Mesenchymal stem cell (in vitro differentiated cells and primary cell): ENCODE data around the gene NEDD4L.

Experiments used
- DNase-seq: peaks from one replicate; pipeline ENCODE4 v3.0.0-alpha.2; 2013
- H2AFZ ChIP-seq: one replicate; pipeline ENCODE4 v1.6.1; 2013; ENCODE audit warnings: low read depth, mild to moderate bottlenecking, control low read depth, inconsistent platforms, low read length, moderate library complexity
- H2AK5ac ChIP-seq: 2 replicates; pipeline ENCODE4 v1.6.1; 2013; ENCODE audit warnings: low read length, moderate library complexity, mild to moderate bottlenecking, inconsistent platforms; ENCODE audit not compliant: severe bottlenecking
- H2BK120ac ChIP-seq: one replicate; pipeline ENCODE4 v1.6.1; 2013; ENCODE audit warnings: low read depth, mild to moderate bottlenecking, inconsistent platforms, low read length, moderate library complexity
- H2BK12ac ChIP-seq, 2 experiments: one replicate each; pipeline ENCODE4 v1.6.1; 2013; ENCODE audit warnings: inconsistent platforms in 2 of 2, low read length in 2 of 2, mild to moderate bottlenecking in 2 of 2, moderate library complexity in 2 of 2, control low read depth in 1 of 2
- H2BK15ac ChIP-seq: one replicate; pipeline ENCODE4 v1.6.1; 2013; ENCODE audit warnings: mild to moderate bottlenecking, low read depth, inconsistent platforms; ENCODE audit not compliant: poor library complexity, severe bottlenecking
- H2BK5ac ChIP-seq: 2 replicates; pipeline ENCODE4 v1.6.1; 2013; ENCODE audit warnings: low read depth, mild to moderate bottlenecking, low read length, control low read depth, inconsistent platforms; ENCODE audit not compliant: poor library complexity, severe bottlenecking
- H3K14ac ChIP-seq, 2 experiments: one replicate each; pipeline ENCODE4 v1.6.1; 2013; ENCODE audit warnings: inconsistent platforms in 2 of 2, low read length in 2 of 2, control low read depth in 1 of 2, mild to moderate bottlenecking in 1 of 2, moderate library complexity in 1 of 2
- H3K18ac ChIP-seq, 2 experiments: one replicate each; pipeline ENCODE4 v1.6.1; 2013; ENCODE audit warnings: inconsistent platforms in 2 of 2, low read length in 2 of 2, control low read depth in 1 of 2, low read depth in 1 of 2, mild to moderate bottlenecking in 1 of 2
- H3K23ac ChIP-seq, 2 experiments: one replicate each; pipeline ENCODE4 v1.6.1; 2013; ENCODE audit warnings: inconsistent platforms in 2 of 2, low read length in 2 of 2, mild to moderate bottlenecking in 2 of 2, moderate library complexity in 2 of 2, control low read depth in 1 of 2
- H3K27ac ChIP-seq: 2 replicates; pipeline ENCODE4 v1.5.1; 2013; ENCODE audit warnings: mild to moderate bottlenecking, moderate library complexity, low read length, control low read depth, inconsistent platforms; ENCODE audit not compliant: poor library complexity, severe bottlenecking
- H3K27me3 ChIP-seq, 2 experiments: 2 replicates each; pipeline versions ENCODE4 v1.6.1 to v1.7.0; 2013; ENCODE audit warnings: low read length in 2 of 2, mild to moderate bottlenecking in 2 of 2, moderate library complexity in 2 of 2, control low read depth in 1 of 2, inconsistent platforms in 1 of 2; ENCODE audit not compliant: control insufficient read depth in 1 of 2, insufficient read depth in 1 of 2
- H3K36me3 ChIP-seq, 2 experiments: 2 replicates each; pipeline versions ENCODE4 v1.6.1 to v1.7.0; 2013; ENCODE audit warnings: low read length in 2 of 2, control low read depth in 1 of 2, inconsistent platforms in 1 of 2, low read depth in 1 of 2, mild to moderate bottlenecking in 1 of 2; ENCODE audit not compliant: insufficient read depth in 2 of 2, control insufficient read depth in 1 of 2
- H3K4ac ChIP-seq, 2 experiments: one replicate each; pipeline ENCODE4 v1.6.1; 2013; ENCODE audit warnings: inconsistent platforms in 2 of 2, low read length in 2 of 2, mild to moderate bottlenecking in 2 of 2, moderate library complexity in 2 of 2, control low read depth in 1 of 2, low read depth in 1 of 2
- H3K4me1 ChIP-seq: 2 replicates; pipeline ENCODE4 v1.6.1; 2013; ENCODE audit warnings: low read depth, low read length, control low read depth; ENCODE audit not compliant: control insufficient read depth, insufficient read depth
- H3K4me2 ChIP-seq: 2 replicates; pipeline ENCODE4 v1.6.1; 2013; ENCODE audit warnings: low read length, mild to moderate bottlenecking, inconsistent platforms; ENCODE audit not compliant: poor library complexity, severe bottlenecking
- H3K4me3 ChIP-seq, 2 experiments: 2 replicates each; pipeline versions ENCODE4 v1.5.1 to v1.7.0; 2013; ENCODE audit warnings: low read length in 2 of 2, mild to moderate bottlenecking in 2 of 2, control low read depth in 1 of 2, low read depth in 1 of 2; ENCODE audit not compliant: insufficient read depth in 1 of 2
- H3K79me1 ChIP-seq: replicated peaks from 2 replicates; pipeline ENCODE4 v1.6.1; 2013; ENCODE audit warnings: mild to moderate bottlenecking, control low read depth, low read length, inconsistent platforms; ENCODE audit not compliant: poor library complexity, severe bottlenecking
- H3K9ac ChIP-seq: 2 replicates; pipeline ENCODE4 v1.7.0; 2013; ENCODE audit warnings: mild to moderate bottlenecking, low read length, moderate library complexity
- H3K9me3 ChIP-seq: 2 replicates; pipeline ENCODE4 v1.7.0; 2013; ENCODE audit warnings: mild to moderate bottlenecking, low read length; ENCODE audit not compliant: control insufficient read depth
- H4K8ac ChIP-seq: one replicate; pipeline ENCODE4 v1.6.1; 2013; ENCODE audit warnings: inconsistent platforms, mild to moderate bottlenecking, low read length, moderate library complexity
- H4K91ac ChIP-seq: one replicate; pipeline ENCODE4 v1.6.1; 2013; ENCODE audit warnings: mild to moderate bottlenecking, low read length, inconsistent platforms
- WGBS: methylation state at CpG from one replicate; pipeline ENCODE4 v1.1.7; 2013; ENCODE audit warnings: mixed read lengths; 5-methylcytosine and 5-hydroxymethylcytosine counted together

NEDD4L gene

DNA sequence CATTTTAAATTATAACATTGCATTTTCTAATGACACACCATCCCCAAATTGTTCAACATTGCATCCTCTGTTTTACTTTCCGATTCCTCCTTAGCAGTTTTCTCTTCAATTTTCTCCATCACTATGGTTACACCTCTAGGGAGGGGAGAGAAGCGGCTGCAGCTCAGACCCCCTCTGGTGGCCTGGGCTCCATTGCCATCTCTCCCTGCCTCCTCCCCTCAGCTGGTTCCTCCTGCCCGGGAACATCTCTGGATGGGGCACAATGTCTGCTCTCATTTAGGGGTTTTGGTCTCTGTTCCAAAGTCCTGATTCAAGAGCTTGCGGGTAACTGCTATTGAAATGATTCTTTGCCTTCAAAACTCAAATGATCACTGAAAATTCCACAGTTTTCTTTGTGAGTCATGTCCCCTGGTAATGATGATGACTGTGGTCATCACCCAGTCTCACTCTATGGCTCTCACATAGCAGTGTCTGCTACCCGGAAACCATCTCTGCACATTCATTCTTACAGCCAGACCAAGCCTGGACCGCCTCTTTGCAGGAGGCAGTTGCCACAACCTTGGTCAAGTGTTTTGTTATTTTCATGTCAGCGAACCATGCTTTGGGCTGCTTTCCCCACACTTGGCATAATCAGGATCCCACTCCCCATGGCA is 321.0 kb downstream of the NEDD4L start:
- Histone ChIP-seq H3K14ac (no peak overlapping the region), H3K27me3 (no peaks in the 10 kb centered on the region), H3K4me2 (no peak overlapping the region), H2BK5ac (no peak overlapping the region), H3K36me3 (peaks cover 4 to 24% of the 10 kb centered on the region in 2 experiments), H3K9ac (peak overlapping the region; percentile 88), H2AFZ (no peak overlapping the region), H2BK15ac (no peak overlapping the region), H3K27ac (no peak overlapping the region), H3K9me3 (no peaks in the 10 kb centered on the region), H2BK120ac (no peak overlapping the region), H4K8ac (no peak overlapping the region), H3K79me1 (peaks cover 2% of the 10 kb centered on the region), H4K91ac (no peak overlapping the region), H3K4ac (no peak overlapping the region), H3K4me1 (peaks cover 7% of the 10 kb centered on the region), H2BK12ac (no peak overlapping the region), H3K23ac (no peak overlapping the region), H2AK5ac (no peak overlapping the region), H3K4me3 (no peak overlapping the region), H3K18ac (no peak overlapping the region)
- WGBS, result 84% methylated on average over 7 of the region's 7 CpGs
- DNase-seq, result peak; percentile 25

DNA sequence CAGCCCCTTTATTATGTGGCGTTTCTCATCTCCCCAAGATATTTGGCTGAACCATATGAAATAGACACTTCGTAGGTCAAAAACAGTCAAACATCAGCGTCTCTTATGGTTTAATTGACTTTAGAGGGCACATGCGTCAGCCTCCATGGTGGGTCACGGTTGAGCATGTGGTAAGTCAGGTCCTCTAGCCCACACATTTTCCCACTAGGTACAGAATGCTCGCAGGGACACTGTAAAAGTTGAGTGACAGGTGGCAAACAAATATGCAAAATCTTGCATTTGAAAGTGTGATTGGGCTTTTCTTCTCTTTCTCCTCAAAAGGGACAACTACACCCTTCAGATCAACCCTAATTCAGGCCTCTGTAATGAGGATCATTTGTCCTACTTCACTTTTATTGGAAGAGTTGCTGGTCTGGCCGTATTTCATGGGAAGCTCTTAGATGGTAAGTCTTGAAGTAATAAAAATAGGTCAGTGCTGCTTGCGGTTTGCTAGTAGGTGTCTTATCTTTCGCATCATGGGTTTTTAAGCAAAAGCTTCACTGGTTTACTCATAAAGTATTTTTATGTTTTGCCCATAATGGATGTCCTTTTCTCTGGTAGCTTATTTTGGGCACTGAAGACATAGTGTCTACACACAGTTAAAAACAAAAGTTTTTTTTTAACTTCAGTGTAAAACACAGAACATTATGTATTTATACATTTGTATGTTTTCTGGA is 323.6 kb downstream of the NEDD4L start:
- Histone ChIP-seq H3K4me2 (no peak overlapping the region), H2BK120ac (no peak overlapping the region), H3K9ac (no peak overlapping the region), H3K23ac (no peak overlapping the region), H3K4ac (no peak overlapping the region), H4K91ac (no peak overlapping the region), H3K14ac (no peak overlapping the region), H2AK5ac (no peak overlapping the region), H3K27me3 (no peaks in the 10 kb centered on the region), H3K36me3 (peaks cover 21 to 36% of the 10 kb centered on the region in 2 experiments), H3K27ac (no peak overlapping the region), H3K9me3 (no peaks in the 10 kb centered on the region), H3K4me3 (no peak overlapping the region), H2BK15ac (no peak overlapping the region), H3K79me1 (no peaks in the 10 kb centered on the region), H4K8ac (no peak overlapping the region), H2BK12ac (no peak overlapping the region), H2AFZ (no peak overlapping the region), H2BK5ac (no peak overlapping the region), H3K18ac (no peak overlapping the region), H3K4me1 (peaks cover 5% of the 10 kb centered on the region)
- no peak for DNase-seq
- 95% methylated on average over 8 of the region's 9 CpGs for WGBS

DNA sequence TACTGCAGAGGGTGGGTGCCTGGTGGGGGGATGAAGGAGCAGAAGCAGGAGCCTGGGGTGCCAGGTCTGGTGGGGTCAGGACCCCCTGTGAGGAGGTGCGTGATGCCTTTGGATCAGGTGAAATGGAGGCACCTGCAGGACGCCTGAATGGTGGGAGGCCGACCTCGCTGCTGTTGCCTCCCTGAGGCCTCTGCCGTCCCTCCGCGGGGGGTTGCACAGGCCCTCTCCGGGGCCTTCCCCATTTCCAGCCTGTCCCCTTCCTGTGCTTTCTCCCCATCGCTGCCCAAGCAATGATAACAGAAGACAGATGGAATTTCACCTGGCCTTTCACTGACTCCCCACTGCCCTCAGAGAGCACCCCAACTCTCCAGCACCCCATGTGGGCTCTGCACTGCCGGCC is 325.6 kb downstream of the NEDD4L start:
- Histone ChIP-seq H4K91ac (no peak overlapping the region), H3K4me2 (no peak overlapping the region), H3K4ac (no peak overlapping the region), H3K79me1 (no peaks in the 10 kb centered on the region), H3K9me3 (no peaks in the 10 kb centered on the region), H3K36me3 (peaks cover 33 to 46% of the 10 kb centered on the region in 2 experiments), H2AK5ac (no peak overlapping the region), H3K18ac (no peak overlapping the region), H4K8ac (no peak overlapping the region), H2BK15ac (no peak overlapping the region), H3K27ac (no peak overlapping the region), H2BK5ac (no peak overlapping the region), H2BK12ac (no peak overlapping the region), H2BK120ac (no peak overlapping the region), H3K4me1 (peaks cover 5% of the 10 kb centered on the region), H3K9ac (no peak overlapping the region), H3K4me3 (no peak overlapping the region), H3K27me3 (no peaks in the 10 kb centered on the region), H3K14ac (no peak overlapping the region), H3K23ac (no peak overlapping the region), H2AFZ (no peak overlapping the region)
- DNase-seq, result no peak
- 97% methylated on average over 9 of the region's 10 CpGs for WGBS

DNA sequence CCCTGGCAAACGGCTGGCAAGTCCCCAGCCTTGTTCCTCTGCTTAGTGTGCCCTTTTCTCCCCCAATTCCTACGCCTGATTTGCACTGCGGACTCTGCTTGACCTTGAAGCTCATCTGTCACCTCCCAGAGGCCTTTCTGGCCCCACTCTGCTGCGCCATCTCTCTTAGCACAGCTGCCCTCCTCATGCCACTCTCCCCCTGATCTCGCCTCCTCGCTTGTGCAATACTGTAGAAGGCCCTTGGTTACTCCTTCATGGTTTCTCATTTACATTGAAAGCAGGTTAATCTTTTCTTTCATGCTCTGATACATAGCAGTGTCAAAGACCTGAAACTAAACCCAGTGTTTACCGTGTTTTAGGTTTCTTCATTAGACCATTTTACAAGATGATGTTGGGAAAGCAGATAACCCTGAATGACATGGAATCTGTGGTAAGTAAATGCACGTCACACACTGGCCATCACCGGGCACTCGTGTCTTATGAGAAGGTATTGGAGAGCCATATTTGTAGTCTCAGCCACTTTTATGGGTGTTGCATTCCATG is 326.1 kb downstream of the NEDD4L start:
- no peak overlapping the region for H4K91ac ChIP-seq
- no peak overlapping the region for H2BK12ac ChIP-seq
- no peak overlapping the region for H2BK120ac ChIP-seq
- 94% methylated on average over 10 of the region's 10 CpGs for WGBS
- no peak overlapping the region for H2AK5ac ChIP-seq
- no peak overlapping the region for H4K8ac ChIP-seq
- H3K4me3 ChIP-seq, result no peak overlapping the region
- H2BK5ac ChIP-seq, result no peak overlapping the region
- no peaks in the 10 kb centered on the region for H3K9me3 ChIP-seq
- H3K23ac ChIP-seq, result no peak overlapping the region
- H3K9ac ChIP-seq, result no peak overlapping the region
- H3K79me1 ChIP-seq, result no peaks in the 10 kb centered on the region
- no peak overlapping the region for H3K18ac ChIP-seq
- H3K4ac ChIP-seq, result no peak overlapping the region
- H3K4me1 ChIP-seq, result peaks cover 3% of the 10 kb centered on the region
- no peak overlapping the region for H2BK15ac ChIP-seq
- DNase-seq, result no peak
- no peak overlapping the region for H3K4me2 ChIP-seq
- no peaks in the 10 kb centered on the region for H3K27me3 ChIP-seq
- no peak overlapping the region for H3K27ac ChIP-seq
- H2AFZ ChIP-seq, result no peak overlapping the region
- H3K36me3 ChIP-seq, result peaks cover 33 to 51% of the 10 kb centered on the region in 2 experiments
- H3K14ac ChIP-seq, result no peak overlapping the region
